ENCODE results near the gene RASSF4.
A peak's percentile ranks its signal among the peaks of the same experiment; 100 is the strongest.

Gene RASSF4

GRCh38 chr10:44977287-44978212 lies 17.9 kb downstream of the RASSF4 start:
- peak; percentile 29 for DNase-seq

DNA sequence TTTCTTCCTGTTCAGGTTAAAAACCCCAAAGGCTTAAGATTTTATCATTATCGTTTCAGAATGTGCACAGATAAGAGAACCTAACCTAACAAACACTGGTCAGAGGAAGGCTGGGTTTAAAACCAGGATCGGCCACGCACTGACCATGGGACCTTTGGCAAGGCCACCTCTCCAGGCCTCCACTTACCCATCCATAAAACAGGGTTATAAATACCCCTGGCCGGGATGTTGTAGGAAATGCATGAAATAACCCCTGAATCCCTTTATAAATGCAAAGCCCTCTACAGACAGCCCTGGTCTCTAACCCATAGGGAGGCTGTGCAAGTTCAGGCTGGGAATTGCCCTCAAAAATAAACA lies 18.6 kb downstream of the RASSF4 start:
- DNase-seq = no peak

DNA sequence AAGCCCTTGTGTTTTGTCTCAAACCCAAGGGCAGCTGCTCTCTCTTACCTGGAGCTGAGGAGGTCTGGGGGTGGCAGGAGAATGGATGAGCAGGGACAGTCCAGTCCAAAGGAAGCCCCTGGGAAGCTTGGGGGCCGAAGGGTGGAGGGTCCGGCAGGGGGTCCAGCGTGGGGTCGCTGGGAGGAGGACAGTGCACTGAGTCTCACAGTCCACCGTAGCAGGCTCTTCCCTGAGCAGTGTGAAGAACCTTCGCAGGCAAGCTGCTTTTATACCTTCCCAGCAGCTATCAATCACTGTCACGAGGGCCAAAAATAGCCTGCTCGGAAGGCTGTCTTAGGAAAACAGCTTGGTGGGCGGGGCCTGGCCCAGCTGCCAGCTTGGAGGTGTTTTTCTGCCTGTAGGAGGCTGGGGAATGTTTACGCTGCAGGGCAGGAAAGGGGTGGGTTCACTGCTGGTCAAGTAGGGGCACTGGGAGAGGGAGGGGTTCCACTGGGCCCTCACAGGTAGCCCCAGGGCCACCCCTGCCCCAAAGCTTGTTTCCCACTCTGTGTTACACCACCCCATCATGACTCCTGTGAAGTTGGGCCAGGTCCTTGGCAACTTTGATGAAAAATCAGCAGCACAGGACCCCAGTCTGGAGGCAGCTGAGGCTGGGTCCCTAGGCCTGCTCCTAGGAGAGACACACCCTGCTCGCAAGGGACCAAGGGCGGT lies 19.1 kb downstream of the RASSF4 start, which contains the start of gene DEPP1:
DEPP1 (minus strand) TSS at position 240 of the 711 bp plus-strand sequence. CDS start 779 bp downstream, outside the sequence.
- DNase-seq = peak; percentile 88

DNA sequence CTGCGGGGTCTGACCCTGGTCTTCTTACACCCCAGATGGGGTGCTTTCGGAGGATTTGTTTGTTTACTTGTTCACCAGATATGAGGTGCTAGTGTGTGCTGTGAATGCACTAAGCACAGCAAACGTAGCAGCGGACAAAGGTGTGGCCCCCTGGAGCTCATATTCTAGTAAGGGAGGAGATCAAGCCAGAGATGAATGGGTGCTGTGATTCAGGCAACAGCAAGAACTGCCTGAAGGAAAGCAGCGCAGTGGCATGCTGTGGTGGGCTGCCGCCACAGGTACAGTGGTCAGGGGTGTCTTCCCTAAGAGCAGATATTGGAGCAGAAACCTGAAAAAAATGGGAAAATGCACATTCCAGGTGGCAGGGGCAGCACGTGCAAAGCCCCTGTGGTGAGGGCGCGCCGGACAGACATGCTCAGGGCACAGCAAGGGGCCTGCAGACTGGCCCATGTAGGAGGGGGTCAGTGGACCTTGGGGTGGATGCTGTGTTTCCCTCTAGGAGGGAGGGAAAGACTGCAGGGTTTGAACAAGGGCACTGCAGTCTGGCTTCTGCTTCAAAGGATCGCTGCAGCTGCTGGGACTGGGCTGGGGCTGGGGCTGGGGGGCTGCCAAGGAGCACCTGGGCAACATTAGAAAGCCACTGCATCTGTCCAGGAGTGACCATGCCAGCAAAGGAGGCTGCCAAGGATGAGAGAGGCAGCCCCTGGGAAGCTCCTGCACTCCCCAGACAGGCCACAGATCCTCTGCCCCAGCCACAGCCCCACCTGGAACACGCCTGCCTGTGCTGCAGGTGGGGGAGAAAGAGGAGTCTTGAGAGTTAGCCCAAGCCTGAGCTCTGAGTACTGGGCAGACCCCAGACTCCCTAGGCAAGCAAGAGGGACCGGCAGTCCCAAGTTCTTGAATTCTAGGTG lies 19.9 kb downstream of the RASSF4 start:
- DNase-seq = peak; percentile 19

DNA sequence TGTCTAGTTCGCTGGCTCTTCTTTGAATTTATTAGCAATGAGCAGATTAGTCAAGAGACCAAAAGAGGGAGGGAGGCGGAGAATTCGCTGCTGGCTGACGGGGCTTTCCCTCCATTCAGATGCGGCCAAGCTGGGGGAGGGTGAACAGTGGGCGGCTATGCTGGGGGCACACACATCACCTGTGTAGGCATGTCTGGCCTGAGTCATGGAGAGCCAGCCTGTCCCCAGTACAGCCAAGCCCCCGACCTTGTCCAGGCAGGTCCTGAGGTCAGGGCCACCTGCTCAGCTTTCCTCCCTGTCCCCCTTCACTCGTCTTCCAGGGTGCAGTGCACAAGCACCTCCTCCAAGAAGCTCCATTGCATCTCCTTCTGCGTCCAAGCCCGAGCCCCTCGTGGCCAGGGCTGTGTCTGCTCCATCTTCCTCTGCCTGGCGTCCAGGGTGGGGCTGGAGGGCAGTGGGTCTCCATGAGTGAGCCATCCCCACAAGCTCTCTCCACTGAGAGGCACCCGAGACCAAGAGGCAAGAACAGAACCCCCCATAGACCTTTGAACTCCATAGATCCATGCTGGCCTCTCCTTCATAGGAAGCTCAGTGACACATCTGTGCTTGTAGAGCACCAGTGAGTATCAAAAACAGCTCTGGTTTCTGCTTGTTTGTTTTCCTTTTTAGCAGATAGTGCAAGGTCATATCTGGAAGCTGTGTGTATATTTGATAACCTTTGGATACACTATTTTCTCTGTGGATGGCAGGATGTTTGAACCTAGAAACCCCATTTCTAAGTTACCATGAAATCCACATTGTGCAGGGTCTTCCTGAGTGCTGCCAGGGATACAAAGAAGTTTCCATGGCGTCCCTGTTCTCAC lies 20.9 kb downstream of the RASSF4 start:
- peak; percentile 31 for DNase-seq

DNA sequence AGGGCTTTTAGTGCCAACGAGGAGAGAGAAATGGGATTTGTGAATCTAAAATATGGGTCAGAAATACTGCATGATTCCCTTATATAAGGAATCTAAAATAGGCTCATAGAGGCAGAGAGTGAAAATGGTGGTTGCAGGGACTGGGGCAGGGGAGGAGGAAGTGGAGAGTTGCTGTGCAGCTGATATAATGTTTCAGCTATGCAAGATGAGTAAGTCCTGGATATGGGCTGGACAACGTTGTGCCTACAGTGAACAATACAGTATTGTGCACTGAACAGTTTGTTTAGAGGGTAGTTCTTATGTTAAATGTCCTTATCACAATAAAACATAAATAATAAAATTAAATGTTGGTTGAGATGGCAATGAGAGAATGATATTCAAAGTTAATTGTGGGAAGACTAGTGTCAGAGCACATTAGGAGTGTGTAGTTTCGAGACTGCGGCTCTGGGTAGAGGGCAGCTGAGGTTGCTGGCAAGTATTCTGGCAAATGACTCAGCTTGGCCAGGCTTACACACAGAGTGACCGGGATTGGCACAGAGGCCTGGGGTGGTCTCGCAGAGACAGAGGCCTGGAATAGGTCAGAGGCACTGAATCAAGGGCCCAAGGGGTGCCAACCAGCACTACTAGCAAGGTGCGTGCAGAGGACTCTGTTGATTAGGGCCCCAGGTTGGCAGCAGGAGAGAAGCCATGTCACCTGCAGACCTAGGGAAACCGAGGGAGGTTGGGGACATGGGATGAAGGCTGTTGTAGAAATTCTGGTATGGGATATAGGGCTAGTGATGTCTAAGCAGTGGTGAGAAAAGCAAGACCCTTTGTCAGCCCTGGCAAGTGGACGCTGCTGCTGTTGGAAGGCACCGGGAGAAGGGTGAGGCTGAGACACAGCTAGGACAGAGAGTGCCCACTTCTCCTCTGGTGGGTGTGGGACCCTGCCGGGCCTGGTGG lies 21.8 kb downstream of the RASSF4 start:
- DNase-seq = peak; percentile 41

GRCh38 chr10:44982114-44982460 lies 22.5 kb downstream of the RASSF4 start:
- DNase-seq = peak; percentile 54

DNA sequence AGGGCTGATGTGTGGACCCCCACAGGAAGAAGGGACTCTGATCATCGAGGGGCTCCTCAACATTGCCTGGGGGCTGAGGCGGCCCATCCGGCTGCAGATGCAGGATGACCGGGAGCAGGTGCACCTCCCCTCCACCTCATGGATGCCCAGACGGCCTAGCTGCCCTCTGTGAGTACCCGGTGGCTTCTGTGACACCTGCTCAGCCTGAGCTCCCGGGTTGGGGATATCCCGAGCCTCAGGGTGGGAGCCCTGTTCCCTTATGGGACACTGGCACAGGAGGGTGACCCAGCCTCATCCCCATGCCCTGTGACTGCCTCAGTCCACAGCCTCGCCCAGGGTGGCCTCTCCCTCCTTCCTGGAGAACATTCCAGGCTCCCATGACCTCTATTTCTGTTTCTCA lies 22.9 kb downstream of the RASSF4 start:
- DNase-seq = peak; percentile 30

DNA sequence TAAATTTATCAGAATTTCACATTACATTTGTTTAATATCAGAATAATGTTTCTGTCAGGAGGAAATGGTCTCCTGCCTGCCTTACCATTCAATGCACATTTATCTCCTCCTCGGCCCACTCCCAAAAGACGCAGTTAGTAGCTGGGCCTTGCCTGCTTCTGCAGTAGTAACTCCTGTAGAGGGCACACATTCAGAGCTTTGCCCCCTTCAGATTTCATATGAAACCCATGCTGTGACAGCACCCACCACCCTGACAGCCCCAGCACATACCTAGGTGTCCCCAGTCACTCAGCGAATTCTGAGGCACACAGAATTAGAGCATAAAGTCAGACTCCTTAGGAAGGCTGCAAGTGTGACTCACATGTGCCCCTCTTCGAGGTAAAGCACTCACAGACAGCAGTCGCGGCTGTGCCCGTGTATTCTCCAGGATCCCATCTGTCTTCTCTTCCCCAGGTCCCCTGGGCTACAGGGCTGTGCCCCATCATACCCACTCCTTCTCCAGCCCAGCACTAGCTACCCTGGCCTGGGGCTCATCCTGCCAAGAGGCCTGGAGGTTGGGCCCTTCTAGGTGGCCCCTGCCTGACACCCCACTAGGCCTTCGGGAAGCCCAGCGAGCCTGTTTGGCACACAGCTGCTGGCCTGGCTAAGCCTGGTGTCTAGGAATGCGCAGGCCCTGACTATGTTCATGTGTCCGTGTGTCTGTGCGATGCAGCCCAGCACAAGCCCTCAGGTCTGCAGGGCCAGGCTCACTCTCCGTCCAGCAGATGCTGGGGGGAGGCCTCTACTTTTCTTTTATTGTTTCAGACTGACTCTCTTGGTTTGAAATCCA lies 23.7 kb downstream of the RASSF4 start:
- DNase-seq = no peak

- no peak for DNase-seq
These were observed 24.3 kb downstream of the RASSF4 start for GRCh38 chr10:44983895-44984278.

GRCh38 chr10:44984671-44985101 lies 25.1 kb downstream of the RASSF4 start:
- DNase-seq = no peak

- DNase-seq = no peak
These were observed 25.6 kb downstream of the RASSF4 start for GRCh38 chr10:44985175-44985681.

- no peak for DNase-seq
These were observed 26.6 kb downstream of the RASSF4 start for GRCh38 chr10:44986179-44986578.

DNA sequence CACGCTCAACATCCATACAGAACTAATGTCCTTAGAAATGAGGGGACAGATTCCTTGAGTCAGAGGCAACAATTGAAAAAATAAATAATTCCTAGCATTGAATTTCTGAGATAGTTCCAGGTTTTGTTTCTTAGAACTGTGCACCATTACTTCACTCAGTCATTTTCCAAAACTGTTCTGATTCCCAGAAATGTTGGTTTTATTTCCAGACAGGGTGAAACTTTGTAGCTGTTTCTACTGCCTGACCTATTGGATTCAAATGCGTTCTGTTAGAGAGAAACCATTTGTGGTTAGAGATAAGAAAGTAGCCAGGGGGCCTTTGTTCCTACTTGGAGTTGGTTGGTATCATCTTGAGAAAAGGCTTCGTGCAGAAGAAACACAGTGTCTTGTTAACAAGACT lies 27.1 kb downstream of the RASSF4 start:
- DNase-seq = no peak

DNA sequence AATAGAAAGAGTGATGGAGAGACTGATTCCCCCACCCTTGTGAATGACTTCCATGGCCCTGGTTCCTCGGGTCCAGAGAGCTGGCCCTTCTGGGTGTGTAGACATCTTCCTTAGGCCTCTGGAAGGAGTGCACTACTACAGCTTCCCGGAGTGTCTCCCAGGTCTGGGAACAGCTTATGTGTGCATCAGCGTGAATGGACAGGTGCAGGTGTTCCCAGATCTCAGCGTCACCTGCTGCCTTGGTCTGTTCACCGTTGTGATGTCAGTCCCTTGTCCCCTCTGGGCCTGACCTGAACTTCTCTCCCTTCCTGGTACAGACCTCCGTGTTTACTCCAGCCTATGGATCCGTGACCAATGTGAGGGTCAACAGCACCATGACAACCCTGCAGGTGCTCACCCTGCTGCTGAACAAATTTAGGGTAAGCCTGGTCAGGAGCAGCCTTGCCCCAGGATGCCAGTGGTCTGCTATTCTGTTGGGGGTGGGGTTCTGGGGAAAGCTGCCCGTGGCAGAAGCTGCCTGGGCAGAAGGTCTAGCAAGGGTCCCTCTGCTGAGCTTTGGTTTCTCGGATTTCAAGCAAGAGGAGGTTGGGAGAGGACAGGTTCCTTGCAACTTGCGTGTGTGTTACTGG lies 29.5 kb downstream of the RASSF4 start:
- DNase-seq = no peak

DNA sequence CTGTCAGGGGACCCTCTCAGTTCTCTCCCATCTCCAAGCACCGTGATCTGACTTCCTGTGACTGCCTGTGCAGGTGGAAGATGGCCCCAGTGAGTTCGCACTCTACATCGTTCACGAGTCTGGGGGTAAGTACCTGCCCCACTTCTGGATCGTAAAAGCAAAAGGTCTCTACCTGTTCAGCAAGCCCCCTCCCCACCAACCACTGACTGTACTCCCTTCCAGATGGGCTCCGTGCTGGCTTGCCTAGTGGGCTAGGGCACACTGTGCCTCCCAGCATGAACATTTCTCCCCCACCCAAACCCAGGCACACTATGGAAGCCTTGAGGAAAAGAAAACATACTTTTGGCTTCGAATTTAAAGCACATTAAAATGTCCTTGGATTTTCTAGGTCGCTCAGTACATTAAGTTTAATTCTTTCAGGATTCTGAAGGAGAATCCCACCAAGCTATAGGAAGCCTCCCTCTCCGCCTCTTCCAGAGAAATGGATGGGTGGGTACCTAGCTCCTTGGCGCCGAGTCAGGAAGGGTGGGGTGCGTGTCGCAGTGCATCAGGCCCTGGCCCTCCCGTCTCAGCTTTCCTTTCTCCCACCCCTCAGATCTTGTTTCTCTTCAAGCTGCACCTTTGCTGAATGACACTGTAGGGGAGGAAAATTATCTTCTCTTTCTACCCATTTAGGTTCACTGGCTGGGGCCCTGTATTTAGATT lies 30.1 kb downstream of the RASSF4 start:
- DNase-seq = no peak

GRCh38 chr10:44990302-44990655 lies 30.7 kb downstream of the RASSF4 start:
- no peak for DNase-seq

- DNase-seq = no peak
These were observed 31.4 kb downstream of the RASSF4 start for GRCh38 chr10:44990965-44991364.

DNA sequence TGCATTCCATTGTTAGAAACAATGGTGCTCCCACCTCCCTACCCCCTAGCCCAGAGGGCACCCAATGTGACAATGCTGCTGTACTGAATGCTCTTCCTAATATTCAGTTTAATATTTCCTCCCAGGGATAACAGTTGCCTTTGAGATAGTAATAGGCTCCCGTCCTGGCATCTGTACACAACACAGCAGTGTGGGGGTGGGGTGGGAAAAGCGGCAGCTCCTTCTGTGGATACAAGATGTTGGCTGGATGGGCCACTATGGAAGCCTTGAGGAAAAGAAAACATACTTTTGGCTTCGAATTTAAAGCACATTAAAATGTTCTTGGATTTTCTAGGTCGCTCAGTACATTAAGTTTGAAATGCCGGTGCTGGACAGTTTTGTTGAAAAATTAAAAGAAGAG lies 32.0 kb downstream of the RASSF4 start:
- no peak for DNase-seq
